HG02938 (cell line): ENCODE data around the gene E2F7.

Source experiments
- ATAC-seq: cut with Tn5 transposase; IDR thresholded peaks from one replicate; pipeline ENCODE4 v1.9.1; 2021; ENCODE audit warnings: mild to moderate bottlenecking, moderate library complexity; ENCODE audit not compliant: unreplicated experiment

Gene E2F7

GRCh38 chr12:77019920-77020319 lies 45.4 kb downstream of the E2F7 start:
- no peak for ATAC-seq

GRCh38 chr12:77016606-77017005 lies 48.8 kb downstream of the E2F7 start:
- no peak for ATAC-seq

GRCh38 chr12:77013091-77013490 lies 52.3 kb downstream of the E2F7 start:
- ATAC-seq = no peak

- ATAC-seq = peak; percentile 94
Observed at GRCh38 chr12:77010691-77011548, 54.4 kb downstream of the E2F7 start.

- ATAC-seq = no peak
Observed at GRCh38 chr12:77007476-77007875, 57.9 kb downstream of the E2F7 start.

GRCh38 chr12:77005611-77006098 lies 59.7 kb downstream of the E2F7 start:
- no peak for ATAC-seq

GRCh38 chr12:77003914-77004313 lies 61.5 kb downstream of the E2F7 start:
- no peak for ATAC-seq

GRCh38 chr12:77003246-77003645 lies 62.1 kb downstream of the E2F7 start:
- ATAC-seq = no peak

- no peak for ATAC-seq
Observed at GRCh38 chr12:77002382-77002781, 63.0 kb downstream of the E2F7 start.

GRCh38 chr12:77001276-77001675 lies 64.1 kb downstream of the E2F7 start:
- no peak for ATAC-seq

- no peak for ATAC-seq
Observed at GRCh38 chr12:76998908-76999556, 66.3 kb downstream of the E2F7 start.

- no peak for ATAC-seq
Observed at GRCh38 chr12:76998386-76998785, 67.0 kb downstream of the E2F7 start.

GRCh38 chr12:76997011-76997780 lies 68.2 kb downstream of the E2F7 start:
- ATAC-seq = no peak

- ATAC-seq = no peak
Observed at GRCh38 chr12:76990716-76991115, 74.7 kb downstream of the E2F7 start.

GRCh38 chr12:76984566-76984965 lies 80.8 kb downstream of the E2F7 start:
- ATAC-seq = no peak

GRCh38 chr12:76983420-76983819 lies 81.9 kb downstream of the E2F7 start:
- ATAC-seq = no peak

GRCh38 chr12:76980196-76980595 lies 85.2 kb downstream of the E2F7 start:
- ATAC-seq = no peak

- no peak for ATAC-seq
Observed at GRCh38 chr12:76976777-76977382, 88.5 kb downstream of the E2F7 start.
